IPS DF 19.7 (cell line): ENCODE measurements around the gene CD19.
"Not testable (repeated sequence)": the region's sequence is repeated elsewhere in the genome, so short reads cannot be mapped to it uniquely, and the experiment has no call there.

Experiments used
- DNase-seq: peaks from one replicate; pipeline ENCODE4 v3.0.0-alpha.2; 2013; ENCODE audit warnings: low read depth, low spot score

The CD19 gene

DNA sequence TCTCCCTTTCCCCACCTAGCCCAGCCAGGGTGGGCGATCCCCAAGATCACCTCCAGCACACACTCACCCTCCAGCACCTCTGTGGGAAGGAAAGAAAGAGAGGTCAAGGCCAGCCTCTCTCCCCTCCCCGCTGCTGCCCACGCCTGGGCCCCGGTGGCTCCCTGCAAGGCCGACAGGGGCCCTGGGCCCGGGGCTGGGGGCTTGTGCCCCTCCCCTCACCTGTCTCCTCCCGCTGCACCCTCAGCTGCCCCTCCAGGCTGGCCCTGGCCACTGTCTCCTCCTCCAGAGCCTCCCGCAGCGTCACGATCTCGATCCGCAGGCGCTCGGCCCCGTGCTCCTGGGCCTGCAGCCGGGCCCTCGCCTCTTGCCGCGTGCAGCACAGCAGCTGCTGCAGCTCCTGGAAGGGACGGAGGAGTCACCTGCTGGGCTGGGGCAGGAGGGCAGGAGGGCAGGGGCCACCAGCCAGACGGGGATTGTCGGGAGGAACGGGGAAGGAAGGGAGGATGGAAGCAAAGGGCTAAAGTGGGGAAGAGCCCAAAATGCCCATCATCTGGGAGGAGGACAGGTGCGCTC is 25.9 kb upstream of the CD19 start:
- no peak for DNase-seq

DNA sequence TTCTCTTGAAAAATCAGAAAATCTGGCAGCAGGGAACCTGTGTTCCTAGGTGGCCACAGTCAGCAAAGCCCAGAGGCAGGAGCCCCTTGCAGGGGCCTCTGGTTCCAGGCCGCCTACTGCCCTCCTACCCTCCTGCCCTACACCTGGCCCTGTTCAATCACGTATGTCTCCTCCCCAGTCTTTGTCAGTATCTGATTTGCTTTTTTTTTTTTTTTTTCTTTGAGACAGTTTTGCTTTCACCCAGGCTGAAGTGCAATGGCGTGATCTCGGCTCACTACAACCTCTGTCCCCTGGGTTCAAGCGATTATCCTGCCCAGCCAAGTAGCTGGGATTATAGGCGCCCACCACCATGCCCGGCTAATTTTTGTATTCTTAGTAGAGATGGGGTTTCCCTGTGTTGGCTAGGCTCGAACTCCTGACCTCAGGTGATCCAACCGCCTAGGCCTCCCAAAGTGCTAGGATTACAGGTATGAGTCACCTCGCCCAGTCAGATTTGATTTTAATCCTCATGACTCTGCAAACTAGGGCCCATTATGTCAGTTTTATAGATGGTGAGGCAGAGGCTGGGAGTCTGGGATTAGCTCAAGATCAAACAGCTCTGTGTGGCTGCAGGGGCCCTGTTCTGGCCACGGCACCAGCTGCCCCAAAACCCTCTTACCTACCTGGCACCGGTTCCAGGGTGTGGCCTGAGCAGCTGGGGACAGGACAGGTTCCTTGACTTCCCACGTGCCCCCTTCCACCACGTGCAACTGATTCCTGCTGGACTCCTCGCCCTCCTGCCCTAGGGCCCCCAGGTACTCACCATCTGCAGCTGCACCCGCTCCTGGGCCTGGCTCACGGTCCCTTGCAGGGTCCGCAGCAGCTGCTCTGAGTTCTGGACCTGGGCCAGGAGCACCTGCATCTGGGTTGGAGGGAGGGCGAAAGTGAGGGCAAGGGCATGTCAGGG is 21.4 kb upstream of the CD19 start:
- DNase-seq = no peak

DNA sequence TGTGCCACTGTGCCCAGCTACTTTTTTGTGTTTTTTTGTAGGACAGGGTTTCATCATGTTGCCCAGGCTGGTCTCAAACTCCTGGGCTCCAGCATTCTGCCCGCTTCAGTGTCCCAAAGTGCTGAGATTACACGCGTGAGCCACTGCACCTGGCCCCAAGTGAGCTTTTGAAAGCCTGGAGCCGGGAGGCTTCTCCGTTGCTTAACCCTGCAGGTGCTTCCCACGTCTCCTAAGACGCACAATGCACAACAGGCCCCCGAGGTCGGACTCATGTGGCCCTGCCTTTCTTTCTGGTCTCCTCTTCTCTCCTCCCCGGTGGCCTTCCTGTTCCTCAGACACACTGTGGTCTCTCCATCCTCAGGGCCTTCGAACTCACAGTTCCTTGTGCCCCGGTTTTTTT is 19.2 kb upstream of the CD19 start:
- DNase-seq = no peak

DNA sequence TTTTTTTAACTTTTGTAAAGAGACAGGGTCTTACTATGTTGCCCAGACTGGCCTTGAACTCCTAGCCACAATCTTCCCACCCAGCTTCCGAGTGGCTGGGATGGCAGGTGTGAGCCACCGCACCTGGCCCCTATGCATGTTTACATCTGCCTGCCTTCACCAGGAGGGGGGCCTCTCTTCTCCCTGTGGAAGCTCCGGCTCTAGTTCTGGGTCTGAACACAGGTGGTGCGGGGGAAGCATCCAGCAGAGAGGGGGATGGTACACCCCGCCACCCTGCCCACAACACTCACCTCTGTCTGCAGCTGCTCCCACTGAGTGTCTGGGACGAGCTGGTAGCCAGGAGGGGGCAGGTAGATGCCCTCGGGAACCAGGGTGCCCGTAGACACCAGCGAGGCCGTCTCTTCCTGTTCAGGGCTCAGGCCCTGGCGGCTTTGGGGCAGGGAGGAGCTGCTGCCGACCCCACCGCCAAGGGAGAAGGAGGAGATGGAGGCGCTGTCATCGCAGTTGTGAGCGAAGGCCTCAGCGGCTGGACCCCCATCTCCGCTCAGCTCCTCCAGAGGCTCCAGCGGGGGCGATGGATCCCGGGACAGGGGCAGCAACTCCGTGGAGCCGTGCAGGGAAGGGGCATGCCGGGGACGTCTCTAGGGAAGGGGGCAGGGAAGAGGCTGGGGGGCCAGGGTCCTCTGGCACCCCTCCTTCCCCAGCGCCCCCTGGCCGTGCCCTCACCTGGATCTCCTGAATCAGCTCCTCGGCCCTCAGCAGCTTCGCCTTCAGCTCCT is 17.6 kb upstream of the CD19 start:
- no peak for DNase-seq

DNA sequence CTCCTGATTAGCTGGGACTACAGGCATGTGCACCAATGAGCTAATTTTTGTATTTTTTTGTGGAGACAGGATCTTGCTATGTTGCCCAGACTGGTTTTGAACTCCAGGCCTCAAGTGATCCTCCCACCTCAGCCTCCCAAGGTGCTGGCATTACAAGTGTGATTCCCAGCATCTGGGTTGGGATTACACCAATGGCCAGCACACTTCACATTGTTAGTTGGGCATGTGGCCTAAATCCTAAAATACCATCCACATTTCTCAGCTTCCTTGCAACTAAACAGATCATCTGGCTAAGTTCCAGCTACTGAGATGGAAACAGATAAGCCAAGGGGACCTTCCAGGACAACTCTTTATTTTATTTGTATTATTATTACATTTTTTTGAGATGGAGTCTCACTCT is 16.6 kb upstream of the CD19 start:
- no peak for DNase-seq

DNA sequence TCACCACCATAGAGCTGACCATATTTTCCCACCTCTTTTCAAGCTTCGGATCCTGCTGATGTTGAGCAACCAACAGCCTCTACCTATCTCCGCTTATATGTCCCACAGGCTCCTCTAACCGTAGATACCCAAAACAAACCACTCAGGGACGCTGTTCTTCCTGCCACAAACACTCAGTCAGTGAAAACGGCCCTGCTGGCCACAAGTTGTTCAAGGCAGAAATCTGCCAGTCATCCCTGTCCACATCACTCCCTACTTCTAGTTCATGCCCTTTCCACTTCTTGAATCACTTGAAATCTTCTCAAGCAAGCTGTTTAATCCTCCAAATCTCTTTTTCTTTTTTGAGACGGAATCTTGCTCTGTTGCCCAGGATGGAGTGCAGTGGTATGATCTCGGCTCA is 14.7 kb upstream of the CD19 start:
- no peak for DNase-seq

DNA sequence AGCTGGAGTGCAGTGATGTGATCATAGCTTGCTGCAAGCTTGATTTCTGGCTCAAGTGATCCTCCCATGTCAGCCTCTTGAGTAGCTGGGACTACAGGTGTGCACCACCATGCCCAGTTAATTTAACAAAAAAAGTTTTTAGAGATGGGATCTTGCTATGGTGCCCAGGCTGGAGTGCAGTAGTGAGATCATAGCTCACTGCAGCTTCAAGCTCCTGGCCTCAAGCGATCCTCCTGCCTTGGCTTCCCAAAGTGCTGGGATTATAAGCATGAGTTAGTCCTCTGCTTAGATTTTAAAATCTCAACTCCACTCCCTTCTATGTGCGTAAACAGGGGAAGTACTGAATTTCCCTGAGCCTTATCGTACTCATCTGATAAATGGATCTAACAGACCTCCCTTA is 13.1 kb upstream of the CD19 start:
- DNase-seq = no peak

DNA sequence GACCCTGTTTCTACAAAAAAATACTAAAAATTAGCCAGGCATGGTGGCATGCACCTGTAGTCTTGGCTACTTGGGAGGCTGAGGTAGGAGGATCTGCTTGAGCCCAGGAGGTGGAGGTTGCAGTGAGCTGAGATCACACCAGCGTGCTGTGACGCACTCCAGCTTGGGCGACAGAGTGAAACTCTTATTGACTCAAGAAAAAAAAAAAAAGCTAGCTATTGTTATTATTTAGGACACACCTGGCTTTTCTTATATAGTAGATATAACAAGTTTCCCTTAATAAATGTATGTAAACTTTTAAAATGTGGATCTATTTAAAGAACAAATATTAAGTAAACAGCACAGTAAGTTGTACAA is 8.6 kb upstream of the CD19 start:
- no peak for DNase-seq

DNA sequence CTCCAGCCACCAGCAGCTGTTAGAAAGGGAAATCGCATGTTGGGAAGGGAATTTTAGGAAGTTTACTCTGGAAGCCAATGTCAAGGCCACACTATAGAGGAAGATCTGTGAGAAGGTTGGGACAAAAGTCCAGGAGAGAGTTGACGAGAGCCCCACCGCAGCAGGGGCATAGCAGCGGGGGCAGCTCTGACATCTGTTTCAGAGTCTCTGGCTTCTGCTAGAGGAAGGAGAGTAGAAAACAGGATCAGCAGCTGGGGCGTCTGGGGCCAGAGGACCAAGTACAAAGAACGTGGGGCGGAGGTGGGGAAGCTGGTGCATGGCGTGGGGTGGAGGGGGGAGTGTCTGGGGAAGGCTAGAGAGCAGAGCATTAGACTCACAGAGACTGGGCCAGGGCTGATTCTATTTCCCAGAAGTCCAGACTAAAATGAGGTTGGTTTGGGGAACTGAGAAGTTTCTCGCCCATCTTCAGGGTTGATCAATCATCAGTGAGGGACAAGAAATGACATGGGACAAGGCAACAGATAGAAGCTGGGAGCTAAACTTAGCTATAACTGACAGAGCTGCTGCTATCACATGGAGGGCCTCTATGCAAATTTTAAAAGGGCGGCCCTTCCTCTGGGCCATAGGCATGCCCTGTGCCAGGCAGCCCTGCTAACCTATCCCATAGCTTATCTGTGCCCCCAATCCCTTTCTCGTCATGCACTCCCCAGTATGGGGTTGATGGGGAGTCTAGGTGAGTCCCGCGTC is 7.9 kb upstream of the CD19 start:
- DNase-seq = no peak

DNA sequence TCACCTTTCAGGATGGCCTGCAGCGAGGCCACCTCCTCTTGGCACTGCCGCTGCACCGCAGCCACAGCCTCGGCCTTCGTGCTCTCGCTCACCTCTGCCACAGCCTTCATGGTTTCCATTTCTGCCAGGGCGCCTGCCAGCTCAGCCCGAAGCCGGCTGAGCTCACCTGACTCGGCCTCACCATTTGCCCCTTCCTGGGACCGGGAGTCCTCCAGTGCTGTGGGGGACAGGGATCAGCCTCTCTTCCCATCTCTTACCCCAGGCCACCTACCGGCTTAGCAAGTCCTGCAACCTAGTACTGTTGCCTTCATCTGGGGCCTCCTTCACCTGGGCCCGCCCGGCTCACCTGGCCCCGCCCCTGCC is 7.4 kb upstream of the CD19 start:
- no peak for DNase-seq

DNA sequence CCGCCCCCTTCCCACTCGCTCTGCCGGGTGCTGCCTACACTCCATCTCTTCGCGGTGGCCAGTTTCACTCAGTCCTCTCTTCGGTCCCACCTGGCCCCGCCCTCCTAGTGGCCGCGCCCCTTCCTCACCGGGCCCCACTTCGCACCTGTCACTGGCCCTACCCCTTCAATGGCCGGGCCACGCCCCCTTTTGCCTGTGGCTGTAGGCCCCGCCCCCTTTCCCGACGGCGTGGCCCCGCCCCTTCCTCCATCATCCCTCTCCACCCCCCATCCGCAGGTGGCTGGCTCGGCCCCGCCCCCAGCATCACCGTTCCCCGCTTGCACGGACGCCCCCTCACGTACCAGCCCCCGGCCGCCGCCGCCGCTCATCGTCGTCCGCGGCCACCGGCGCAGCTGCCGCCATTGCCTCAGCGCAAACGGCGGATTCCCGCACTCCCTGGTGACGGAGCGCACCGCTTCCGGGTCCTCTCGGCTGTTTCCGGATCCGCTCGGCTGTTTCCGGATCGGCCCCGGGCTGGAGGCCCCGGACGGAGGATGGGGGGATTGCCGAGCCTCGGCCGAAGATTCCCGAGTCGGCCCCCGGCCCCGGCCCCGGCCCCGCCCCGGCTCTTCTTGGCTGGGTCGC is 6.9 kb upstream of the CD19 start, which contains the start of gene RABEP2:
TSS of gene RABEP2 (minus strand) at position 477 of the 624 bp plus-strand sequence. CDS start at position 402, 75 bp downstream.
- DNase-seq = peak; percentile 64

DNA sequence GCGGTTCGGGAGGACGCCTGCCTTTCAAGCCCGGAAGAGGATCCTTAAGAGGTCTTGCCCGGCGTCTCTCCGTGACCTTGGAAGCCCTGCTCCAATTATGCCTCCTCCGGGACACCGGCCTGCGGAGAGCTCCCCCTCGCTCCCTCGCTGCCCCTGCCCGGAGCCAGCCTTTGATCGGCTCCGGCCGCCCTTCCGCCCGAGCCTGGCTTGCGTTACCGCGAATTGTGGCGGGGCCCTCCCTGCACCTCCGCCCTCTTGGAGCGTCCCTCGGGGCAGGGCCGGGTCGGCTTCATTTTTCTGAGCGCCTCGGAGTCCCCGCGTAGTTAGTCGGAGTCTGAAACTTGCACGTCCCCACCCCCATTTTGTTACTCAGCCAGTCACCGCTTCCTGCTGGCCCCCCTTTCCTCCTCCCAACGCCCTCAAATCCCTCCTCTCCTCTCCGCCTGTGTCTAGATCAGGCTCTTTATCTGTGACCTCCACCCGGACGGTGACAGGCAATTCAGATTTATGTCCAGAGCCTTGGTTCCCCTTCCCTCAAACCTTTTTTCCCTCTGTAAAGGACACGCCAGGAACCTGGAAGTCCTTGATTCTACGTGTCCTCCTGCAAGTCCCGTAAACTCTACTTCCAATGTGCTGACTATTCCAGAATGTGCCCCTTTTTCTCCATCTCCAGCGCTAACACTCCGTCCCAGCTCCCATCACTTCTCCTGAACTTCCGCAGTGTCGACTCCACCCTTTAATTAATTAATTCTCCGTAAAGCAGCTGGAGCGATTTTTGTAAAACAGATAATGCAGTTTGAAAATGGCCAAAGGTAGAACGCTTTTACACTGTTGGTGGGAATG is 6.2 kb upstream of the CD19 start:
- DNase-seq = no peak

DNA sequence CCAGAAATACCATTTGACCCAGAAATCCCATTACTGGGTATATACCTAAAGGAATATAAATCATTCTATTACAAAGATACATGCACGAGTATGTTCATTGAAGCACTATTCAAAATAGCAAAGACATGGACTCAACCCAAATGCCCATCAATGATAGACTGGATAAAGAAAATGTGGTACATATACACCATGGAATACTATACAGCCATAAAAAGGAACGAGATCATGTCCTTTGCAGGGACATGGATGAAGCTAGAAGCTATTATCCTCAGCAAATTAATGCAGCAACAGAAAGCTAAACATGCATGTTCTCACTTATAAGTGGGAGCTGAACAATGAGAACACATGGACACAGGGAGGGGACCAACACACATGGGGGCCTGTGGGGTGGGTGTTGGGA is 5.5 kb upstream of the CD19 start:
- not testable (repeated sequence) for DNase-seq

DNA sequence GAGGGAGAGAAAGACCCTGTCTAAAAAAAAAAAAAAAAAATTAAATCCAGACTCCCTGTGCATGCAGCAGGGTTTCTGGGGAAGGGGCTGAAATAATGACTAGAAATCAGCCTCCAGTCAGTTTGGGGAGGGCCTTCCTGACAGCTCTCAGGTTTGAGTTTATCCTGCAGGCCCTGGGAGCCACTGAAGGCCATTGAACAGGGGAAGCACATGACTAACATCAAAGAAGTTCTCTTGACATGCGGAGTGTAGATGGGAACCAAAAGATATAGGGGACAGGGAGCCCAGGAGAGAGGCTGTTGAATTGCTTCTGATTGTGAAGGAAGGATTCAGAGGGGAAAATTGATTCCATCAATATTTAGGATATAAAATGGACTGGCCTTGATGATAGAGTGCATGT is 4.0 kb upstream of the CD19 start:
- DNase-seq = no peak

DNA sequence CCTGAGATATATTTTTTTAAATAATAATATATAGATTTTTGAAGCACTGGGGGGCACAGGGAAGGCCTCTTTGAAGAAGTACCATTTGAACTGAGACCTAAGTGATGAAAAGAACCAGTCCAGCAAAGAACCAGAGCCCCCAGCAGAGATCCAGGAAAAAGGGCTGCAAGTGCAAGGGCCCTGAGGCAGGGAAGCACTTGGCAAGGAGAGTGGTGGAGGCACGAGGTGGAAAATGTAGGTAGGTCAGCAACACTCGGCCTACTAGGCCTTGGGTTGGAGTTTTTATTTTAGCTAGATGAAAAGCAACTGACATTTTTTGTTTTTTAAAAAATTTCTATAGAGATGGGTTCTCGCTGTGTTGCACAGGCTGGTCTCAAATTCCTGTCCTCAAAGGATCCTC is 1.6 kb upstream of the CD19 start:
- no peak for DNase-seq

DNA sequence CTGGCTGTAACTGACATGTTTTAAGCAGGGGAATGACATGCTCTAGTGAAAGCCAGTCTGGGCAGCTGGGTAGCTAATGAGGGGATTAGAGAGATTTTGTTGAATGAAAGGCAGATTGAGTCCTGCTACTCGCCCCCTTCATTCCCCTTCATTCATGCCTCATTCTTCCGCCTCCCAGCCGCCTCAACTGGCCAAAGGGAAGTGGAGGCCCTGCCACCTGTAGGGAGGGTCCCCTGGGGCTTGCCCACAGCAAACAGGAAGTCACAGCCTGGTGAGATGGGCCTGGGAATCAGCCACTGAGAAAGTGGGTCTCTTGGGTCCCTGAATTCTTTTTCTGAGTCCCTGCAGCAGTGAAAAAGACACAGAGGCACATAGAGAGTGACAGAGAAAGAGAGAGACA is 1.1 kb upstream of the CD19 start:
- no peak for DNase-seq

DNA sequence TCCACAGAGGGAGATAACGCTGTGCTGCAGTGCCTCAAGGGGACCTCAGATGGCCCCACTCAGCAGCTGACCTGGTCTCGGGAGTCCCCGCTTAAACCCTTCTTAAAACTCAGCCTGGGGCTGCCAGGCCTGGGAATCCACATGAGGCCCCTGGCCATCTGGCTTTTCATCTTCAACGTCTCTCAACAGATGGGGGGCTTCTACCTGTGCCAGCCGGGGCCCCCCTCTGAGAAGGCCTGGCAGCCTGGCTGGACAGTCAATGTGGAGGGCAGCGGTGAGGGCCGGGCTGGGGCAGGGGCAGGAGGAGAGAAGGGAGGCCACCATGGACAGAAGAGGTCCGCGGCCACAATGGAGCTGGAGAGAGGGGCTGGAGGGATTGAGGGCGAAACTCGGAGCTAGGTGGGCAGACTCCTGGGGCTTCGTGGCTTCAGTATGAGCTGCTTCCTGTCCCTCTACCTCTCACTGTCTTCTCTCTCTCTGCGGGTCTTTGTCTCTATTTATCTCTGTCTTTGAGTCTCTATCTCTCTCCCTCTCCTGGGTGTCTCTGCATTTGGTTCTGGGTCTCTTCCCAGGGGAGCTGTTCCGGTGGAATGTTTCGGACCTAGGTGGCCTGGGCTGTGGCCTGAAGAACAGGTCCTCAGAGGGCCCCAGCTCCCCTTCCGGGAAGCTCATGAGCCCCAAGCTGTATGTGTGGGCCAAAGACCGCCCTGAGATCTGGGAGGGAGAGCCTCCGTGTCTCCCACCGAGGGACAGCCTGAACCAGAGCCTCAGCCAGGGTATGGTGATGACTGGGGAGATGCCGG is 769 bp downstream of the CD19 start:
- DNase-seq = no peak

DNA sequence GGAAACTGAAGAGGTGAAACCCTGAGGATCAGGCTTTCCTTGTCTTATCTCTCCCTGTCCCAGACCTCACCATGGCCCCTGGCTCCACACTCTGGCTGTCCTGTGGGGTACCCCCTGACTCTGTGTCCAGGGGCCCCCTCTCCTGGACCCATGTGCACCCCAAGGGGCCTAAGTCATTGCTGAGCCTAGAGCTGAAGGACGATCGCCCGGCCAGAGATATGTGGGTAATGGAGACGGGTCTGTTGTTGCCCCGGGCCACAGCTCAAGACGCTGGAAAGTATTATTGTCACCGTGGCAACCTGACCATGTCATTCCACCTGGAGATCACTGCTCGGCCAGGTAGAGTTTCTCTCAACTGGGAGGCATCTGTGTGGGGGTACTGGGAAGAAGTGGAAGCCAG is 1.4 kb downstream of the CD19 start:
- DNase-seq = no peak

DNA sequence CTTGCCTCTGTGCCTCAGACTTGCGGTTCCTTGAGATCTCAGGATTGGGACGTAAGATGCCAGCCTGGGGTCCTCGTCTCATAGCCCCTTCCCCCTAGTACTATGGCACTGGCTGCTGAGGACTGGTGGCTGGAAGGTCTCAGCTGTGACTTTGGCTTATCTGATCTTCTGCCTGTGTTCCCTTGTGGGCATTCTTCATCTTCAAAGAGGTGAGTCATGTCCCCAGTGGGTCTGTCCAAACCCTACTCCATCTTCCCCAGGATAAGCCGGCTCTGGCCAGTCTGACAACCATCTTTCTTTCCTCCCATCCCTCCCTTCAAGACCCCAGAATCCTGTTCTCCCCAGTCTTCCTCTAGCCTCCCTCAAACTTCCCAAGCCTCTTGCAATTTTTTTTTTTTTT is 3.6 kb downstream of the CD19 start:
- no peak for DNase-seq
